Smooth muscle cell of the brain vasculature (primary cell): ENCODE data around the gene PHTF1.
A peak's percentile ranks its signal among the peaks of the same experiment; 100 is the strongest.

Source experiments
- DNase-seq: peaks from one replicate; pipeline ENCODE4 v3.0.0-alpha.2; 2012; ENCODE audit warnings: low read depth, low spot score

PHTF1 gene

GRCh38 chr1:113759333-113760101 is at the start of gene PHTF1:
PHTF1 (minus strand) TSS chr1:113759486; CDS start chr1:113758703, 783 bp downstream.
- DNase-seq = peak; percentile 20

- no peak for DNase-seq
These were observed 49.3 kb upstream of the PHTF1 start for GRCh38 chr1:113808450-113809195.

GRCh38 chr1:113805639-113806038 is 46.4 kb upstream of the PHTF1 start:
- DNase-seq = no peak

- DNase-seq = no peak
These were observed 45.9 kb upstream of the PHTF1 start for GRCh38 chr1:113805256-113805531.

GRCh38 chr1:113804421-113805255 is 45.4 kb upstream of the PHTF1 start:
- DNase-seq = no peak

GRCh38 chr1:113802367-113803007 is 43.2 kb upstream of the PHTF1 start:
- DNase-seq = no peak

- DNase-seq = no peak
These were observed 41.2 kb upstream of the PHTF1 start for GRCh38 chr1:113800487-113800886.

- DNase-seq = no peak
These were observed 38.2 kb upstream of the PHTF1 start for GRCh38 chr1:113797472-113797871.

GRCh38 chr1:113793878-113794834 is 34.9 kb upstream of the PHTF1 start:
- DNase-seq = no peak

- DNase-seq = no peak
These were observed 33.7 kb upstream of the PHTF1 start for GRCh38 chr1:113792986-113793385.

GRCh38 chr1:113792471-113792870 is 33.2 kb upstream of the PHTF1 start:
- no peak for DNase-seq

GRCh38 chr1:113788802-113789201 is 29.5 kb upstream of the PHTF1 start:
- no peak for DNase-seq

- DNase-seq = no peak
These were observed 28.4 kb upstream of the PHTF1 start for GRCh38 chr1:113787663-113788062.

GRCh38 chr1:113786069-113786468 is 26.8 kb upstream of the PHTF1 start:
- no peak for DNase-seq

GRCh38 chr1:113784104-113784779 is 25.0 kb upstream of the PHTF1 start:
- no peak for DNase-seq

- no peak for DNase-seq
These were observed 24.2 kb upstream of the PHTF1 start for GRCh38 chr1:113783254-113784103.

- no peak for DNase-seq
These were observed 23.1 kb upstream of the PHTF1 start for GRCh38 chr1:113782406-113782805.

- DNase-seq = no peak
These were observed 21.3 kb upstream of the PHTF1 start for GRCh38 chr1:113780374-113781146.
